ENCODE results near the gene APBA3. TPM values are rescaled to one million over a fixed set of nuclear protein-coding genes. Genes with fewer than 3 reads are reported as not detected.

Gene APBA3
- total RNA-seq, 4 donors from 2014 or later, result 12.5 to 30.4 (median 21.3) TPM

DNA sequence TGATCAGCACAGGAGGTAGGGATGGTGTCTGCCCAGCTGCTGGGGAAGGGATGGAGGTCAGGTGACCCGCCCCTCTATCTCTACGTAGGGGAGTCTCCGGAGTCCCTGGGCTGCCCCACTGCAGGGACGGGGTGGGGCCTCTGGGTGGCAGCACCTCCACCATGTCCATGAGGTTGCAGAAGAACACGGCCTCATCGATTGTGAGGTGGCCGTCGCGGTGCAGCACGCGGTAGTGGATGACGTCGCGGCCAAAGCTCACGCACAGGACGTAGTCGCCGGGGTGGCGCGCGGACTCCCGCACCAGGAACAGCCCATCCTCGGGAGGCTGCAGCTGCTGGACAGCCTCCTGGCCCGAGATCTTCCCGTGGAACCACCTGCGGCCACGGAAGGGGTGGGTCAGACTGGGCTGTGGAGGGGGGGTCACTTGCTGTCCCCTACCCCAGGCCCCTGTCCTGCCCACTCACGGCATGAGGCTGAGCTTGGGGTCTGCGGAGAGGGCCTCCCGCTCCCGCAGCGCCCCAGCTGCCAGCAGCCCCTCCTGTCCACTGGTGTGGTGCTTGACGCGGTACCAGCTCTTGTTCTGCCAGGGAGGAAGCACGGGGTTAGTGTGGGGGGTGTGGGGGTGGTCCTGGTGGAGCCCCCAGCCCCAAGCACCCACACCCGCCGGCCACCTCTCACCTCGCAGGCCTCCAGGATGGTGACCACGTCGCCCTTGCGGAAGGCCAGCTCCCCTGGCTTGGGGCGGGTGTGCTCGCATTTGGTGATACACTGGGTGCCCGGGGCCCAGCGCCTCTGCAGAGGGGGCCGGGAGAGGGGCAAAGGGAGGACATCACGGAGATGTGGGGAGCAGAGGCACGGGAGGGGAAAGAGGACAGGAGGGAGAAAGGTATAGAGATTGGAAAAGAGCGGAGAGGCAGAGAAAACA is 22.4 kb upstream of the APBA3 start:
- Histone ChIP-seq H3K27ac (no peak overlapping the region), H3K4me1 (peaks cover 0 to 13% (median 0%) of the 10 kb centered on the region in 3 donors), H3K27me3 (peaks cover 74% of the 10 kb centered on the region), H3K4me3 (no peak overlapping the region), H3K36me3 (no peaks in the 10 kb centered on the region), H3K9me3 (peaks cover 0 to 31% (median 2%) of the 10 kb centered on the region in 3 donors)
- TF ChIP-seq POLR2A (IDR thresholded peaks at IDR 0.05), result no peak
- TF ChIP-seq EP300 (IDR thresholded peaks at IDR 0.05), result no peak
- TF ChIP-seq CTCF (IDR thresholded peaks at IDR 0.05), result no peak
- TF ChIP-seq POLR2AphosphoS5 (IDR thresholded peaks at IDR 0.05), result no peak
- ATAC-seq, result no peak
- 57% methylated on average over 1 of the region's 49 CpGs; no CpG with 5 or more reads in 1 of the 2 donors for WGBS, 2 donors (ENCODE audit: low coverage in 1 of 2)

DNA sequence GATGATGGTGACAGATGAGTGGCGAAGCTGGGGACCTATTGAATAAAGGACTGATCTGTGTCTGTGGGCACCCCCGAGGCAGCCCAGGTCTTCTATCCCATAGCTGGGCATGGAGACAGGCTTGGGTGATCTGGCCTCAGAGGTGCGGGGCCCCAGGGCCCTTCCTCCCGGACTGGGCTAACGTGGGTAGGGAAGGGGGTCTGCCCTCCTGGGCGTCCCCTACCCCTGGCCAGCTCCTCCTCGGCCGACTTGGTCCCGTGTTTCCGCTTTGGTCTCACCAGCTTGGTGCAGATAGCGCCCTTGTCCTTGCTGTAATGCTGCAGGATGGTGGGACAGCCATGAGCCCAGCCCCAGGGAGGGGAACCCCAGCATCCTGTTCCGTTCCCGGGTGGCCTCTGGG is 21.4 kb upstream of the APBA3 start:
- Histone ChIP-seq H3K27me3 (peaks cover 84% of the 10 kb centered on the region), H3K36me3 (no peaks in the 10 kb centered on the region), H3K4me1 (peaks cover 0 to 13% (median 0%) of the 10 kb centered on the region in 3 donors), H3K4me3 (no peak overlapping the region), H3K9me3 (peaks cover 0 to 31% (median 2%) of the 10 kb centered on the region in 3 donors), H3K27ac (no peak overlapping the region)
- ATAC-seq, result no peak
- TF ChIP-seq POLR2AphosphoS5 (IDR thresholded peaks at IDR 0.05) (no peak), EP300 (IDR thresholded peaks at IDR 0.05) (no peak), CTCF (IDR thresholded peaks at IDR 0.05) (no peak), POLR2A (IDR thresholded peaks at IDR 0.05) (no peak)
- WGBS, 2 donors (ENCODE audit: low coverage in 1 of 2), result 83% methylated on average over 2 of the region's 13 CpGs; no CpG with 5 or more reads in 1 of the 2 donors

DNA sequence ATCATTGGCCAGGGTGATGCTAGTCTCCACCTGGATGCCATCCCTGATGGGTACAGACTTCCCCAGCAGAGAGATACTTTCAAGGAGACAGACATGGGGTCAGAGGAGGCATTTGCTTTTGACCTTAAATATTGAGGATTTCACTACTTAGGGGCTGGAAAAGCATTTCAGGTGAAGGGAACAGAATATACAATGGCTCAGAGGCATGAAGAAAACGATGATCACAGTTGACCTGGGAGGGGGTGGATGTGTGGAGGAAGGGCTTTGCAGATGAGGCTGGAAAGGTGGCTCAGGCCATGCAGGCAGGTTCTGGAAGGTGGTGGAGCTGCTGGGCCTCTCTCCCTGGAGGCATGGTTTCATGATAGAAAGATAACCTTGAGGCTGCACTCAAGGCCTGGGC is 20.8 kb upstream of the APBA3 start:
- Histone ChIP-seq H3K27ac (no peak overlapping the region), H3K9me3 (peaks cover 0 to 31% (median 2%) of the 10 kb centered on the region in 3 donors), H3K36me3 (no peaks in the 10 kb centered on the region), H3K4me1 (peaks cover 0 to 13% (median 0%) of the 10 kb centered on the region in 3 donors), H3K4me3 (no peak overlapping the region), H3K27me3 (peaks cover 87% of the 10 kb centered on the region)
- no peak for ATAC-seq
- TF ChIP-seq POLR2AphosphoS5 (IDR thresholded peaks at IDR 0.05) (no peak), CTCF (IDR thresholded peaks at IDR 0.05) (no peak), EP300 (IDR thresholded peaks at IDR 0.05) (no peak), POLR2A (IDR thresholded peaks at IDR 0.05) (no peak)
- WGBS, 2 donors (ENCODE audit: low coverage in 1 of 2), result 93 to 100% methylated on average over 1 of the region's 1 CpG

- no peak overlapping the region for H3K4me3 ChIP-seq
These were observed 20.1 kb upstream of the APBA3 start for GRCh38 chr19:3781603-3782002.

More at GRCh38 chr19:3781603-3782002, 20.1 kb upstream of the APBA3 start:
- Histone ChIP-seq H3K9me3 (peaks cover 0 to 31% (median 2%) of the 10 kb centered on the region in 3 donors), H3K27ac (no peak overlapping the region), H3K4me1 (peaks cover 0 to 13% (median 0%) of the 10 kb centered on the region in 3 donors), H3K27me3 (peaks cover 81% of the 10 kb centered on the region), H3K36me3 (no peaks in the 10 kb centered on the region)
- WGBS, 2 donors (ENCODE audit: low coverage in 1 of 2), result 100% methylated on average over 1 of the region's 2 CpGs; no CpG with 5 or more reads in 1 of the 2 donors
- TF ChIP-seq POLR2AphosphoS5 (IDR thresholded peaks at IDR 0.05) (no peak), CTCF (IDR thresholded peaks at IDR 0.05) (no peak), POLR2A (IDR thresholded peaks at IDR 0.05) (no peak), EP300 (IDR thresholded peaks at IDR 0.05) (no peak)
- no peak for ATAC-seq
